Measurements from ENCODE around the gene N4BP2L1. TPM values are rescaled to one million over a fixed set of nuclear protein-coding genes. Genes with fewer than 3 reads are reported as not detected.
"Not testable (repeated sequence)": the region's sequence is repeated elsewhere in the genome, so short reads cannot be mapped to it uniquely, and the experiment has no call there.

Gene N4BP2L1
- total RNA-seq, 1 donor from 2014 or later, result 24.3 TPM

DNA sequence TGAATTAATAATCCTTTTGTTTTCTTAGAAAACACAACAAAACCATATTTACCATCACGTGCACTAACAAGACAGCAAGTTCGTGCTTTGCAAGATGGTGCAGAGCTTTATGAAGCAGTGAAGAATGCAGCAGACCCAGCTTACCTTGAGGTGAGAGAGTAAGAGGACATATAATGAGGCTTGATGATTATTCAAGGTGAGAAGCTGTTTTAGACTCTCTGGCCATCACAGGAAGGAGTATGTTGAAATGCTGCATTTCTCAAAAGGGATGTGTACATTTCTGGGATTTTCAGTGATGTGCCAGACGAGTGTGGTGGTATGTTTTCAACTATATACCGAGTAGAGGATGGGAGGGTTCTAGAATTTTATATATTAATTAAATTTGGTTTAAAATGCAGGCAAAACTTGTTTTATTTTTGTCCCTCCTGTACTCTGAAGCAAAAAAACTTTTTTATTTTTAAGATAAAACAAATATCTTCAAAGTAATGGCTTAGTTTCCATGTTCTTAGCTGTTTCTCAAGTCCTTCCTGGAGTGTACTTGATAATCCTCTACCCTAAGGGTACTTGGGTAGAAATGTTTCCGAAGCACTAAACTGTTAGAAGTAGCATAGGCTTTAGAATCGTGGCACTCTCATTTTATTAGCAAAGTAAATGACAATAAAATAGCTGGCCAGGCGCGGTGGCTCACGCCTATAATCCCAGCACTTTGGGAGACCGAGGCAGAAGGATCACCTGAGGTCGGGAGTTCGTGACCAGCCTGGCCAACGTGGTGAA is 51.1 kb downstream of the N4BP2L1 start:
- H3K27me3 Mint-ChIP-seq, result no peaks in the 10 kb centered on the region
- CTCF ChIA-PET, result interaction anchor here (0.6 to 2.0 kb wide), 6 partner anchors 10 to 467 kb away, joined by 3 to 7 read pairs (median 4); no protein-coding TSS in a partner anchor
- no peak overlapping the region for H3K27ac Mint-ChIP-seq
- H3K4me1 Mint-ChIP-seq, result no peaks in the 10 kb centered on the region
- intact Hi-C loops (cut with micrococcal nuclease), result no loop called here
- peaks cover 14% of the 10 kb centered on the region for H3K36me3 Mint-ChIP-seq (ENCODE audit: low read depth)
- ATAC-seq (ENCODE audit: low read depth) (no peak), DNase-seq (no peak)
- no peak overlapping the region for H3K4me3 Mint-ChIP-seq
- POLR2A ChIA-PET, result no interaction called here
- TF ChIP-seq, protein P1, sequence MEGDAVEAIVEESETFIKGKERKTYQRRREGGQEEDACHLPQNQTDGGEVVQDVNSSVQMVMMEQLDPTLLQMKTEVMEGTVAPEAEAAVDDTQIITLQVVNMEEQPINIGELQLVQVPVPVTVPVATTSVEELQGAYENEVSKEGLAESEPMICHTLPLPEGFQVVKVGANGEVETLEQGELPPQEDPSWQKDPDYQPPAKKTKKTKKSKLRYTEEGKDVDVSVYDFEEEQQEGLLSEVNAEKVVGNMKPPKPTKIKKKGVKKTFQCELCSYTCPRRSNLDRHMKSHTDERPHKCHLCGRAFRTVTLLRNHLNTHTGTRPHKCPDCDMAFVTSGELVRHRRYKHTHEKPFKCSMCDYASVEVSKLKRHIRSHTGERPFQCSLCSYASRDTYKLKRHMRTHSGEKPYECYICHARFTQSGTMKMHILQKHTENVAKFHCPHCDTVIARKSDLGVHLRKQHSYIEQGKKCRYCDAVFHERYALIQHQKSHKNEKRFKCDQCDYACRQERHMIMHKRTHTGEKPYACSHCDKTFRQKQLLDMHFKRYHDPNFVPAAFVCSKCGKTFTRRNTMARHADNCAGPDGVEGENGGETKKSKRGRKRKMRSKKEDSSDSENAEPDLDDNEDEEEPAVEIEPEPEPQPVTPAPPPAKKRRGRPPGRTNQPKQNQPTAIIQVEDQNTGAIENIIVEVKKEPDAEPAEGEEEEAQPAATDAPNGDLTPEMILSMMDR (IDR thresholded peaks at IDR 0.05), result no peak
- H3K9me3 Mint-ChIP-seq, result no peaks in the 10 kb centered on the region

DNA sequence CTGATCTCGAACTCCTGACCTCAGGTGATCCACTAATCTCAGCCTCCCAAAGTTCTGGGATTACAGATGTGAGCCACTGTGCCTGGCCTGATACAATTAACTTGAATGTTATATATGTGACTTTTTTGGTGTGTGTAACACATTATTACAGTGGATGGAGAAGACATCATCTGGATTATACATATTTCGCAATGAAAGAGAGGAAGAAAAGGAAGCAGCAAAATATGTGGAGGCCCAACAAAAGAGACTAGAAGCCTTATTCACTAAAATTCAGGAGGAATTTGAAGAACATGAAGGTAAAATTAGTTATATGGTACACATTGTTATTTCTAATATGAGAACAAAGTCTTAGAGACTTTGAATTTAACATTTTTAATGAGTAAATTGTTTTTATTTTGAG is 57.1 kb downstream of the N4BP2L1 start:
- Mint-ChIP-seq H3K36me3 (ENCODE audit: low read depth) (peaks cover 7% of the 10 kb centered on the region), H3K27ac (no peak overlapping the region), H3K4me3 (no peak overlapping the region), H3K9me3 (no peaks in the 10 kb centered on the region), H3K27me3 (no peaks in the 10 kb centered on the region), H3K4me1 (no peaks in the 10 kb centered on the region)
- ATAC-seq (ENCODE audit: low read depth) (no peak), DNase-seq (no peak)
- TF ChIP-seq, protein P1 (IDR thresholded peaks at IDR 0.05), result no peak
- intact Hi-C loops (cut with micrococcal nuclease), result no loop called here
- ChIA-PET POLR2A (no interaction called here), CTCF (no interaction called here)

DNA sequence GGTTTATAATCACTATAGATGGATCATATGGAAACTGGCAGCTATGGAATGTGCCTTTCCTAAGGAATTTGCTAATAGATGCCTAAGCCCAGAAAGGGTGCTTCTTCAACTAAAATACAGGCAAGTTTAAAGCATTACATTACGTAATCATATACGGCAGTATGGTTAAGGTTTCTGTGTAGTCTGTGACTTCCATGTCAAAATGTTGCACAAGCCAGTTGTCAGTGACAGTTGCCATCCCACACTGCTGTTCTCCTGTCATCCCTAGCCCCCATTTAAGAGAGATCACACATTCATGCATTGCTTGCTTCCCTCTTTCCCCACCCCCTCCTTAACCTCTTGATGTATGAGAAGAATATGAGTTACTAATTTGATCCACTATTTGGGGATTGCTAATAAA is 65.4 kb downstream of the N4BP2L1 start:
- CTCF ChIA-PET, result no interaction called here
- POLR2A ChIA-PET, result no interaction called here

DNA sequence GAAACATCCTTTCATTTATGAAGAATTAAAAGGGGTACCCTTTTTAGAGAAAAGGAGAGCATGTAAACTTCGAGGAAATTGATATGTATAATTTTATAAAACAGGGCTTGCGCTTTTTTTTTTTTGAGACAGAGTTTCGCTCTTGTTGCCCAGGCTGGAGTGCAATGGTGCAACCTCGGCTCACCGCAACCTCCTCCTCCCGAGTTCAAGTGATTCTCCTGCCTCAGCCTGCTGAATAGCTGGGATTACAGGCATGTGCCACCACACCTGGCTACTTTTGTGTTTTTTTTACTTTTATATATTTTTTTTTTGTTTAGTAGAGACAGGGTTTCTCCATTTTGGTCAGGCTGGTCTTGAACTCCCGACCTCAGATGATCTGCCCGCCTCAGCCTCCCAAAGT is 72.0 kb downstream of the N4BP2L1 start:
- DNase-seq; H3K36me3 Mint-ChIP-seq (ENCODE audit: low read depth); H3K4me1 Mint-ChIP-seq; H3K27ac Mint-ChIP-seq; ATAC-seq (ENCODE audit: low read depth); H3K27me3 Mint-ChIP-seq; H3K9me3 Mint-ChIP-seq; CTCF ChIA-PET; intact Hi-C loops (cut with micrococcal nuclease); H3K4me3 Mint-ChIP-seq; POLR2A ChIA-PET: not testable (repeated sequence)

More for the DNA sequence above, 65.4 kb downstream of the N4BP2L1 start:
- peaks cover 9% of the 10 kb centered on the region for H3K36me3 Mint-ChIP-seq (ENCODE audit: low read depth)
- no peak overlapping the region for H3K4me3 Mint-ChIP-seq
- no peaks in the 10 kb centered on the region for H3K9me3 Mint-ChIP-seq
- ATAC-seq (ENCODE audit: low read depth) (no peak), DNase-seq (no peak)
- TF ChIP-seq, protein P1 (IDR thresholded peaks at IDR 0.05), result no peak
- no peak overlapping the region for H3K27ac Mint-ChIP-seq
- no peaks in the 10 kb centered on the region for H3K27me3 Mint-ChIP-seq
- no peaks in the 10 kb centered on the region for H3K4me1 Mint-ChIP-seq
- intact Hi-C loops (cut with micrococcal nuclease), result no loop called here

DNA sequence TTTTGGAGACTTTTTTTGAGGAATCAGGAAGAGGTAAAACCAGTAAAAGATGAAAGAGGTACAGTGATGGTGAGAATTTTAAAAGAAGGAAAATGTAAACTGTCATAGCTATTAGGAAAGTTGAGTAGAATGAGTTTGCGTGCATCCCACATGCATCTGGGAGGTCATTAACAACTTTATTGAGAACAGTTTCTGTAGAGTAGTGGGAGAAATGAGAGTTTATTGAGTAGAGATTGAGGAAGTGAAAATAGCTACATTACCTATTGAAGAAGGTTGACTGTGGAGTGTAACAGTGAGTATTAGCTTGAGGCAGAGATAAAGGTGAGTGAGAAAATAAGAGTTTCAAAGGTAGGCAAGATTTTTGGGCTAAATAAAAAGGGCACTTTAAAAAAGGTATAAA is 73.9 kb downstream of the N4BP2L1 start:
- ATAC-seq (ENCODE audit: low read depth), result peak; percentile 34
- CTCF ChIA-PET, result no interaction called here
- Mint-ChIP-seq H3K27me3 (no peaks in the 10 kb centered on the region), H3K9me3 (no peaks in the 10 kb centered on the region), H3K27ac (no peak overlapping the region), H3K36me3 (ENCODE audit: low read depth) (peaks cover 15% of the 10 kb centered on the region), H3K4me3 (no peak overlapping the region), H3K4me1 (no peaks in the 10 kb centered on the region)
- POLR2A ChIA-PET, result no interaction called here
- intact Hi-C loops (cut with micrococcal nuclease), result no loop called here
- TF ChIP-seq, protein P1 (IDR thresholded peaks at IDR 0.05), result no peak
- DNase-seq, result no peak

DNA sequence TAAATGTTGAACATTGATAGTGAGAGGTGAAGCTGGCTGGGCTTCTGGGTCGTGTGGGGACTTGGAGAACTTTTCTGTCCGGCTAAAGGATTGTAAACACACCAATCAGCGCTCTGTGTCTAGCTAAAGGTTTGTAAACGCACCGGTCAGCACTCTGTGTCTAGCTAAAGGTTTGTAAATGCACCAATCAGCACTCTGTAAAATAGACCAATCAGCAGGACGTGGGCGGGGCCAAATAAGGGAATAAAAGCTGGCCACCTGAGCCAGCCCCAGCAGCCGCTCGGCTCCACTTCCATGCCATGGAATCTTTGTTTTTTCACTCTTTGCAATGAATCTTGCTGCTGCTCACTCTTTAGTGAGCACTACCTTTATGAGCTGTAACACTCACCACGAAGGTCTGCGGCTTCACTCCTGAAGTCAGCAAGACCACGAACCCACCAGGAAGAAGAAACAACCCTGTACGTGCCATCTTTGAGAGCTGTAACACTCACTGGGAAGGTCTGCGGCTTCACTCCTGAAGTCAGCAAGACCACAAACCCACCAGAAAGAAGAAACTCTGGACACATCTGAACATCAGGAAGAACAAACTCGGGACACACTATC is 77.0 kb downstream of the N4BP2L1 start:
- H3K4me1 Mint-ChIP-seq; intact Hi-C loops (cut with micrococcal nuclease); H3K27ac Mint-ChIP-seq; ATAC-seq (ENCODE audit: low read depth); H3K27me3 Mint-ChIP-seq; H3K9me3 Mint-ChIP-seq; H3K4me3 Mint-ChIP-seq; DNase-seq; POLR2A ChIA-PET; CTCF ChIA-PET: not testable (repeated sequence)
- H3K36me3 Mint-ChIP-seq (ENCODE audit: low read depth), result peaks cover 18% of the 10 kb centered on the region

Other genes starting within 250 kb of the N4BP2L1 start
- not detected in 2 replicates for gene ZAR1L, start 112.8 kb downstream of the N4BP2L1 start, total RNA-seq
- gene BRCA2, start 112.6 kb downstream of the N4BP2L1 start, total RNA-seq, result 4.5 and 6.6 TPM in 2 replicates
- 118 and 153 TPM in 2 replicates for gene N4BP2L2, start 110.7 kb upstream of the N4BP2L1 start, total RNA-seq
- gene PDS5B, start 158.3 kb upstream of the N4BP2L1 start, total RNA-seq, result 47.2 and 49.4 TPM in 2 replicates

All from activated B cell treated with CpG ODN at 0.5 μM for 24 hours (primary cell).